ENCODE measurements around the gene KIAA1549. TPM values are rescaled to one million over a fixed set of nuclear protein-coding genes. Genes with fewer than 3 reads are reported as not detected.
A peak's percentile ranks its signal among the peaks of the same experiment; 100 is the strongest.

Gene KIAA1549
- total and polyA plus RNA-seq, 2 of the 8 experiments (the other 6 are each of a cell fraction or from before 2014, with no cell fraction given): 6.5 to 17.3 TPM

- Histone ChIP-seq H2AK5ac (ENCODE audit: low read depth, low read length) (no peak overlapping the region), H3K9ac (replicated peaks in 1 of 4; ENCODE audit: extremely low read depth in 1 of 4, low read depth in 3 of 4, low read length in 3 of 4) (no peak overlapping the region), H3K18ac (ENCODE audit: extremely low read depth, low read length) (no peak overlapping the region), H3K79me2 (ENCODE audit: control insufficient read depth in 1 of 2, insufficient read depth in 2 of 2, low read length in 2 of 2) (no peaks in the 10 kb centered on the region), H2BK15ac (ENCODE audit: low read length) (no peak overlapping the region), H3K4me3 (ENCODE audit: extremely low read depth in 1 of 4, insufficient read depth in 2 of 4, low read depth in 3 of 4, low read length in 4 of 4) (no peak overlapping the region), H4K91ac (replicated peaks; ENCODE audit: insufficient read length, low read length) (no peak overlapping the region), H3K23ac (ENCODE audit: insufficient read length) (no peak overlapping the region), H4K5ac (ENCODE audit: insufficient read length, low read depth, low read length) (no peak overlapping the region), H2BK12ac (ENCODE audit: low read depth, low read length) (no peak overlapping the region), H3K4ac (replicated peaks; ENCODE audit: insufficient read length, low read depth, low read length) (no peak overlapping the region), H3K56ac (replicated peaks; ENCODE audit: insufficient read length, low read depth, low read length) (no peak overlapping the region), H2AFZ (ENCODE audit: low read length) (no peak overlapping the region), H2BK5ac (ENCODE audit: low read depth, low read length) (no peak overlapping the region), H3K14ac (ENCODE audit: insufficient read length) (no peak overlapping the region), H3K4me2 (ENCODE audit: insufficient read depth in 1 of 2, low read depth in 2 of 2, low read length in 2 of 2) (no peak overlapping the region), H3K79me1 (ENCODE audit: low read depth, low read length) (no peaks in the 10 kb centered on the region), H2BK120ac (replicated peaks; ENCODE audit: low read depth, low read length) (no peak overlapping the region), H2BK20ac (ENCODE audit: low read length) (no peak overlapping the region), H3K36me3 (ENCODE audit: control insufficient read depth in 2 of 4, insufficient read depth in 4 of 4, low read length in 3 of 4) (no peaks in the 10 kb centered on the region), H4K8ac (ENCODE audit: extremely low read depth, insufficient read depth, low read length) (no peak overlapping the region), H3K27me3 (replicated peaks in 1 of 4; ENCODE audit: control insufficient read depth in 3 of 4, extremely low read depth in 1 of 4, insufficient read depth in 3 of 4, low read length in 3 of 4) (no peaks in the 10 kb centered on the region), H3K27ac (ENCODE audit: low read depth, low read length) (no peak overlapping the region), H3K4me1 (replicated peaks in 1 of 4; ENCODE audit: control insufficient read depth in 3 of 4, insufficient read depth in 4 of 4, low read length in 3 of 4) (no peaks in the 10 kb centered on the region), H4K20me1 (replicated peaks in 1 of 2; ENCODE audit: control insufficient read depth in 1 of 2, insufficient read depth in 2 of 2, low read length in 2 of 2) (no peaks in the 10 kb centered on the region), H3K23me2 (ENCODE audit: low read depth, low read length) (no peaks in the 10 kb centered on the region), H3K9me3 (ENCODE audit: insufficient read depth in 2 of 2, low read depth in 1 of 2, low read length in 1 of 2) (no peaks in the 10 kb centered on the region)
- TF ChIP-seq CEBPB (IDR thresholded peaks at IDR 0.05; ENCODE audit: low read depth, low read length): peak; percentile 56; the same call in 1 of the 2 replicates
- no peak for TF ChIP-seq SIRT6 (IDR thresholded peaks at IDR 0.05; ENCODE audit: low read length)
- TF ChIP-seq RNF2 (IDR thresholded peaks at IDR 0.05; ENCODE audit: borderline replicate concordance, low read depth, low read length, missing control alignments, poor library complexity, severe bottlenecking): no peak
- no peak for TF ChIP-seq CTBP2 (IDR thresholded peaks at IDR 0.05; ENCODE audit: borderline replicate concordance, insufficient read depth, insufficient read length, low read length)
- TF ChIP-seq TAF7 (optimal IDR thresholded peaks at IDR 0.05; ENCODE audit: borderline replicate concordance, low read depth, low read length): no peak
- DNase-seq (ENCODE audit: low read depth in 1 of 2, low spot score in 2 of 2) (no peak), FAIRE-seq (no peak)
- POLR2A ChIA-PET (ENCODE audit: partially characterized antibody): no interaction called here
- CTCF ChIA-PET (ENCODE audit: partially characterized antibody): interaction anchor here (0.8 to 1.2 kb wide), 2 partner anchors 32 to 90 kb away, joined by 3 read pairs; no protein-coding TSS in a partner anchor
- 84% methylated on average over 11 of the region's 11 CpGs; no CpG with 5 or more reads in 1 of the 2 experiments for WGBS, 2 experiments (ENCODE audit: extremely low coverage in 1 of 2, insufficient coverage in 1 of 2, insufficient read length in 1 of 2, insufficient replicate concordance in 2 of 2, low coverage in 1 of 2, low lambda C conversion rate in 2 of 2, missing lambda C conversion rate in 1 of 2)
These were observed 151.9 kb downstream of the KIAA1549 start for GRCh38 chr7:138829335-138829734.

All from H1 (cell line).